GM19372 (cell line): ENCODE results near the gene DEFB110.

Experiments used
- ATAC-seq: cut with Tn5 transposase; IDR thresholded peaks from one replicate; pipeline ENCODE4 v1.9.1; 2021; ENCODE audit warnings: mild to moderate bottlenecking, low read depth, moderate library complexity; ENCODE audit not compliant: unreplicated experiment

Gene DEFB110

DNA sequence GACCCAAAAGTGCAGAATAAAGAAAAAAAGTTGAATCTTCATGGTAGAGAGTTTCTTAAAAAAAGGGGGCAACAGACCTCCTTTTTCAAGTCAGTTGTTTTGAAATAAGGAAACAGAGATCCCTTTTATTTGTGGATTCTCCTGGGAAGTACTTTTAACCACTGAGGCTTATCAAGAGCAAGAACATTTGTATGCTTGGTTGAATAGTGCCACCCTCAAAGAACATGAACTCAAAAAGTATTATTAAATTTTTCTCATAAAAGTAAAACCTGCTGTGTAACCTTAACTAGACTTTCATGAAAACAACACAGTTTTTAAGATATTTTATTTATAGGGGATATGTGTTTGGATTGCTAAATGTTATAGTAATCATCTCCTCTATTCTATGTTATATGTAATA lies at the start of gene DEFB110:
TSS of gene DEFB110 (minus strand) at position 101 of the 400 bp plus-strand sequence. CDS start at position 42, 59 bp downstream.
- ATAC-seq, result no peak

DNA sequence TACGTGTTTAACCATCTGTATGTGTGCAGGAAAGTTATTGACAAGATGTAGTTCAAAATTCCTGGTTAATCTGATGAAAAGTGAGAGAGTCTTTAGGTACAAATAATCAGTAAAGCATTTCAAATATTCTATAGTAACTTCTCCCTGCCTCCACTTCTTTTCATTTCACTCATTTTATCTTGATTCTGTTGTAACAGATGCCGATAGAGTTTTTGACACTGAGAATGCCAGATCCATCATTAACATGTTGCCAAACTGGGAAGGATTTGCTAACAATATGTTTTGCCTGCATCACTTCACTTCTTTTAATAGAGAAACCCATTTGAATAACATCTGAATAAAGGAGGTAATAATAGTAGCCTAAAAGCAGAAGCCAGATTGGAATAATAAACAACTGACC lies 48.3 kb upstream of the DEFB110 start:
- no peak for ATAC-seq

DNA sequence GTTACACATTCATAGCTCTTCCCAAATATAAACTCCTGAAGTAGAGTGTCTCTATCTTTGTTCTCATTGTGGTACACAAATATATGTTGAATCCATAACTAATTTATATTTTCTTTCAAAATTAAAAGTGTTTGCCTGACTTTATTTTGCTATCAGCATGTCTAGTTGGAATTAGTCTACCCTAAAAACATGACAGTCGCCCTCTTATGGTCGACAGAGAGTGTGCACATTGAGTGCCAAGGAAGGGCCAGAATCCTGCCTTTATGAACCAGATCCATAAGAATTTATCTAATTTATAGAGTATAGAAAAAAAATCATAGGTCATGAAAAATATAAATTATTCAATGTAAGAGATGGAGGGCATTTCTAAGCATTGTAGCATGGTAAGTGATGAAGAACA lies 40.3 kb upstream of the DEFB110 start:
- ATAC-seq, result no peak

DNA sequence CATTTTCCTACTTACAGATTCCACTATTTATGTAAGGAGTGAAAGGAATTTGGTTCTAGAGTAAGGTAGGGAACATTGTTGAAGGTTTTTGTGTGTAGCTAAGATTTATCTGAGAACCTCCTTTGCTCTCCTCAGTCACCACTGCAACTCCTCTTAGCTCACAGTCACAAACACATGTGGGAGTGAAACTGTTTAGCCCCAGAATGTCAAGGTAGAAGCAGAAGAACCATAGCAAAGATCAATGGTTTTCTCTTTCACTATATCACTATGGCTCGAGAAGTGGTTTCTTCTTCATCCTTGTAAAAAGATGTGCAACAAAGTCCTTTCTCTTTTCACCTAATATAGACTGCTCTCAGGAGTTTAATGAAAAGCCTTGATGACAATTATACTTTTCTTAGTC lies 34.4 kb upstream of the DEFB110 start:
- no peak for ATAC-seq

DNA sequence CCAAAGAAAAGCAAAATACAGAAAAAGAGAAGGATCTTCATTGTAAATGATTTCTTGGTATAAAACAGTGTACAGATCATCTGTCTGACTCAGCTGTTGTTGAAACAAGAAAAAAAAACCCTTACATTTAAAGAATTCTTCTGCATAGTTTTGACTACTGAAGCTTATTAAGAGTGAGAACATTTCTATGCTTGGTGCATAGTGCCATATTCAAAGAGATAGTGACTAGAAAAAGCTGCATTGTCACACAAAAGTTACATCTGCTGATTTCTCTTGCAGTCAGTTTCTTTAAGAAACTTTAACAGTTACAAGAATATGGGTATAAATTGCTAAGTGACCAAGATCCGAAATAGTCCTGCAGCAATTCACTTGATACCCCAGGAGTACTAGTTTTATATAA lies 28.0 kb upstream of the DEFB110 start, which contains the start of gene DEFB112:
TSS of gene DEFB112 (minus strand) at position 101 of the 400 bp plus-strand sequence. CDS start at position 41, 60 bp downstream.
- ATAC-seq, result no peak

DNA sequence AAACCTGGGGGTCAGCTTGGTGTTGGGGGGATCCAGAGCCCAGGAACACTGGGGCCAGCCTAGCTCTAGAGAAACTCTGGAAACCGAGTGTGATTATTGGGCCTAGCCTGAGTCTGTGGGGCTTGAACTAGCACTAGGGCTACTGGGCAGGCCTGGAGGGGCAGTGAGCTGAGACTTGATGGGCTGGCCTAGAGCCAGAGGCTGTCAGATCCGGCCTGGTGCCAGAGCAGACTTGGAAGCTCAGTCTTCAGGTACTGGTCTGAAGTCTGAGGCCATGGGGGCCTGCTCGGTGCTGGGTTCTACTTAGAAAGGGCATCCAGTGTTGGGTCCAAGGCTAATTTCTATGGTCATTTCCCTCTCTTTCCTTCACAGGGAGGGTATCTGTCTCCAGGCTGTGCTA lies 25.2 kb upstream of the DEFB110 start:
- ATAC-seq, result no peak

DNA sequence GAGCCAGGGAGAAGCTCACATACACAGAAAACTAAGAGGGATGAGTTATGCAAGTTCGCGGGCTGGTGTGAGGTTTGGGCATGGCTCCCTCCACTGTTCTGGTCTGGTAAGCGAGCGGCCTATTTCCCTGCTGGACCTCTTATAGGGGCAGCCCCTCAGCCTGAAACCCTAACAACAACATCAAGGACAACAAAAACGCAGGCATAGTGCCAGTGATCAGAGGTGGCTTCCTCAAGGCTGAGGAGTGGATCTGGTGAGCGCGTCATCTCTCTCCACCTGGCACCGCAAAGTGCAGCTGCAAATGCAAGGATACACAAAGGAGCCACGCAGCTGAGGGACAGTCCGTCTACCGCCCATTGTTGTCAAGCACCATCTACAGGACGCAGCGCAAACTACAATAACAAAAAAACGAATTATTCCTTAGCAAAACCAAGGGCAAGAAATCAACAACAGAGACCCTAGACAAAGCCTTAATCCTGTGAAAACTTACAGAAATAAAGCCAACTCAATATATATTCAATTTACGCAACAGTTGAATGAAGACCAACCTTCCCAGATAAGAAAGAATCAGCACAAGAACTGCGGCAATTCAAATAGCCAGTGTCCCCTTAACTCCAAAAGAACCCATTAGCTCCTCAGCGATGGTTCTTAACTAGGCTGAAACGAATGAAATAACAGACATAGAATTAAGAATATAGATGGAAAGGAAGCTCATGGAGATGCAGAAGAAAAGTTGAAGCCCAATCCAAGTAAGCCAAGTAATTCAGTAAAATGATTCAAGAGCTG lies 9.2 kb upstream of the DEFB110 start:
- no peak for ATAC-seq

DNA sequence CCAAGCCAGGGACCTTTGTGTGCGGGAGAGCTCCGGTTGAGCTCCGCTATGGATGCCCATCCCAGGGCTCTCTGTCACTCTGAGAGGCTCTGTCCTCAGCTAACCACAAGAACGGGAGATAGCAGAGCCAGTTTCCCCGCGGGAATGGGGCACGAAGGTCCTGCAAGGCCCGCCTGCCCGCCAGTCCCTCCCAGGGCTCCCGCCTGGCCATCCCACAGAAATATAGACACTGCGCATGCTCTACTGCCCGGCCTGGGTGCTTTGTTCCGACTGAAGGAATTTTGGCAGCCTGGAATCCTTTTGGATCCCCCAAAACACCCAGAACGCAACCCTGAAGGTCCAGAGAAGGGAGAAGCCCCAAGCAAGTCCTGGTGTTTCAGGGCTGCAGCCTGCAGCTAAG lies 8.6 kb upstream of the DEFB110 start:
- ATAC-seq, result no peak

DNA sequence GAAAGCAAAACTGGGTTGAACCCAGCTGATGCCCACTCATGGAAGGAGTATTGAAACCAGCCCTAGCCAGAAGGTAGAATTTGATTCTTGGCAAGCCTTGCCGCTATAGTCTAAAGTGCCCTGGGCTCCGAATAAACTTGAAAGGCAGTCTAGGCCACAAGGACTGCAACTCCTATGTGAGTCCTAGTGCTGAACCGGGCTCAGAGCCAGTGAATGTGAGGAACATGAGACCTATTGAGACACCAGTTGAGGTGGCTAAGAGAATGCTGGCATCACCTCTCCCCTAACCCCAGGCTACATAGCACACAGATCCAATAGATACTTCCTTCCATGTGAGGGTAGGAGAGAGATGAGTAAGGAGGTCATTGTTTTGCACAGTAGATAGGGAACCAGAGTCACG lies 3.5 kb upstream of the DEFB110 start:
- ATAC-seq, result no peak

DNA sequence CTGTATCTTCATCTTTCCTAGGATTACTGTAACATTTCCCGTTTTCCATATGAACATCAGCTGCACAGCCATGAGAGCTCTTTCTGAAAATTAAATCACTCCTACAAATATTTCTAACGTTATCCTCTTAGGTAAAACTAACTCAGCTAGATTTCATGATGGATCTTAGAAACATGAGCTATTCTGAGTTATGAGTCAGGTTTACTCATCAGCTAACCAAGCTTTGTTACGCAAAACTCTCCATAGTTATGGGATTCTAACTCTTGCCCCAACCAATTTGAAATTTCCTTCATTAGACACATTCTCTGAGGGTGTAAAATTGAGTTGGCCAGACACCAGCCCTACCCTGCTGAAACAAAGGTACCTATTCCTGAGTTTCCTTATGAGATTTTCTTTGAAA lies 14.0 kb downstream of the DEFB110 start:
- no peak for ATAC-seq

DNA sequence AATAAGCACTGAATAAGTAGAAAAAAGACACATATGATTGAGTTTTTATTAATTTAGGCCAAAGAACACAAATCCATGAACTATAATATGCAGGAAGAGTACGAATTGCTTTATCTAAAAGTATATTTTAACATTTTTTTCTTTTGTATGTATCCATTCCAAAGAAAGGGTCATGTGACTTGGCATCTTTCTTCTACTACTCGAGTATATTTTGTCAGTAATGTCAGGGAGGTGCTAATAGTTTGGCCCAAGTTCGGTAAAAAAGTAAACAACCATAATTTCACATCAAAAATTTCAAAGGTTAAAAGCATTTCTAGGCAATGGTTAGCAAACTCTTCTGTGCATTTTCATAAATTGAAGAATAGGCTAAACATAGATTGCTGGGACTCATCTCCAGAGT lies 18.7 kb downstream of the DEFB110 start:
- no peak for ATAC-seq

DNA sequence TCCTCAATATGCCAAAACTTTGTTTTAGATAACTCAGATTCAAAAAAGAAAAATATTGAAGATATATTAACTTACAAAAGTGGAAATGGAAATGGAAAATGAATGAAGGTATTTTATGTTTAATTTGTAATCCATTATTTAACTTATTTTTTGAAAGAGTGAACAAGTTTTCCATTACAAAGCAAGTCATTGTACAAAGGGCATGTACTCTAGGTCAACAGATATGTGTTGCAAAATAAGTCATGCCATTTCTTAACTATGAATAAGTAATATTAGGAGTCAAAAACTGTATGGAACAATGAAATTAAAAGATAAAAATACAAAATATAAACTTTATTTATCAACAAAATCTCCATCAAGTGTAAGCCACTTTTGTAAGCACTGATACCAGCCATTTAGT lies 26.5 kb downstream of the DEFB110 start:
- no peak for ATAC-seq

DNA sequence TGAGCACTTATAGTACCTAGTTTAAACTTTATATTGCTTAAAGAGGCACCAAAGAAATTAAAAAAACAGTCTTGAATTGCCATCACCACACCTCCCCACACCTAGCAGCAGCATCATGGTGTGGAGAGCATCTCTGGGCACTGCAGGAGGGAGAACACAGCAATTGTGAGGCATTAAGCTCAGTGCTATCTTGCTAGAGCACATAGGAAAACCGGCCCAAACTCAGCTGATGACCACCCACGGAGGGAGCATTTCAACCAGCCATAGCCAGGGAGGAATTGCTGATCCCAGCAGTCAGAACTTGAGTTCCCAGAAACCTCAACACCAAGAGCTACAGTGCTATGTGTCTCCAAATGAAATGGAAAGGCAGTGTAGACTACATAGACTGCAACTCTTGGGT lies 32.9 kb downstream of the DEFB110 start:
- ATAC-seq, result no peak

DNA sequence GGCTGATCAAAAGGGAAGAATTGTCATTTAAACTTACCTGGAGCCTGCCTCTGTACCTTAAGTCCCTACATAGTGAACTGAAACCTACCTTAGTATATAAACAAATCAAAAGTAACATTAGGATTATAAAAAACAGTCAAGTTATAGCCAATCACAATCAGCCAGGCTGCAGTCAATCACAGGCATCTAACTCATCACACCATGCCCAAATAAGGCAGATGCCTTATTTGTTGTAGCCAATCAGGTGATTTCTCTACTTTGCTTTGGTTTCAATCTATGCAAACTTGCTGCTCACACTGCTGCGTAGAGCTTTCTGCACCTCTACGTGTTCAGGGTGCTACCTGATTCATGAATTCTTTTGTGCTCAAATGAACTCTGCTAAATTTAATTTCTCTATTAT lies 34.0 kb downstream of the DEFB110 start:
- no peak for ATAC-seq

DNA sequence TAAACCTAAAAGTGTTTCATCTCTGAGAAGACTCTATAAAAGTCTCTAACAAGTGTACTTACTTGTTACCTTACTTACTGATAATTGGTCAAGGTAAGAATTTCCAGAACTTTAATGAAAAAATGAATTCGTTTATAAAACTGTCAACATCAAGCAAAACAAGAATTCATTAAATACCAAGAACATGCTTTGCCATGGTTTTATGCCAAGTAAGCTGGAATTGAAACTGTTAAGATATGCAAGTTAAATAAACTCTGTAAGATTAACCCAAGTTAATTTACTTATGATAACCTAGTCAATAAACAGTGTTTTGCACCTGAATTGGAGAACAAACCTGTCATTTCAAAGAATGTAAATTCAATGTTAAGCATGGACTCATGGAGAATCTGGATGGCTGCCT lies 35.2 kb downstream of the DEFB110 start:
- no peak for ATAC-seq

DNA sequence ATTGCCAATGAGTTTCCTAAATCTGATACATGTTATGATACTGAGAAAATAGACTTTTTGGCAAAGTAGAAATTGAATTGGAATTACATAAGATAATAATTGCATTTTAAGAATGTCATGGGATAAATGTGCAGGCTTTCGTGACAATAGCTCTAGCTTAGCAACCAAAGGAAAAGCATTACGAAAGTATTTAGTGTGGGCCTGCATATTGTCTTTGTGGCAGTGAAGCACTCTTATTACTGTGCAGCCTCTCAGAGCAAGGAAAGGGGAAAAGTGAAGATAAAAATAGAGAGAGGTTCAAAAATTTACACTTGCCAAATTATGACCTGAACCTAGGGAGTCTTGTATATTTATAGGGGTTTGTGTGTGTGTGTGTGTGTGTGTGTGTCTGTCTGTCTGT lies 39.7 kb downstream of the DEFB110 start:
- ATAC-seq, result no peak

DNA sequence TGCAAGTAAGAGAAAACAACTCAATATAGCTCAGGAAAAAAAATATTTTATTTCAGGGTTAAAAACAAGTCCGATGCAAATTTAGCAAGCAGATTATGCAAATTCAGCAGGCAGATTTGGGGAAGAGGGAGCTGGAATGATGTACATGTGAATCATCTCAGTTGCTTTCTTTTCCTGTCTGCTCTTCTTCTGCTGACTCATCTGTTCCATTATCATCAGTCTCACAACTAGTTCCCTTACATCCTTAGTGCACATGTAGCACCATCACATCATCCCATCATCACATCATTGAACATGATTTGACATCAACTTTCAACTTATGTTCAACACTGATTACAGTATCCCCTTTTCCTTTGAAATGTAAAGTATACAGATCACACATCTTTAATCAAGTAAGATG lies 40.9 kb downstream of the DEFB110 start:
- ATAC-seq, result no peak

DNA sequence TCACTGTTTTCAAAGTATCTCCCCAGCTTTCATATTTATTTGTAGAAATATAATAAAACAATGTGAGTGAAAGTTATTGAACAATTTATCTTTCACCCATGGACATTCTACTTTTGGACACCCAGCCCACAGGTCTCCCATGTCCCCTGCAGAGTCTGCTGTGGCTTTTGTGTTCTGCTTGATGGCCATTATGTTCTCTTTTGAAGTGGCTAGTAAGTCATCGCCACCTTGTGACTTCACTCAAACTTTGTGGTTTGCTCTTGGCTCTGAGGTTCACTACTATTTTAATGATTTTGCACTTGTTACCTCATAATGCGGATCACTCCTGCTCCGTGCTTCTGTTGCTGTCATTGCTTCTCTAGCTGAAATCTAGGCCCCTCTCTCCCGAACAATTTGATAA lies 42.2 kb downstream of the DEFB110 start:
- no peak for ATAC-seq

DNA sequence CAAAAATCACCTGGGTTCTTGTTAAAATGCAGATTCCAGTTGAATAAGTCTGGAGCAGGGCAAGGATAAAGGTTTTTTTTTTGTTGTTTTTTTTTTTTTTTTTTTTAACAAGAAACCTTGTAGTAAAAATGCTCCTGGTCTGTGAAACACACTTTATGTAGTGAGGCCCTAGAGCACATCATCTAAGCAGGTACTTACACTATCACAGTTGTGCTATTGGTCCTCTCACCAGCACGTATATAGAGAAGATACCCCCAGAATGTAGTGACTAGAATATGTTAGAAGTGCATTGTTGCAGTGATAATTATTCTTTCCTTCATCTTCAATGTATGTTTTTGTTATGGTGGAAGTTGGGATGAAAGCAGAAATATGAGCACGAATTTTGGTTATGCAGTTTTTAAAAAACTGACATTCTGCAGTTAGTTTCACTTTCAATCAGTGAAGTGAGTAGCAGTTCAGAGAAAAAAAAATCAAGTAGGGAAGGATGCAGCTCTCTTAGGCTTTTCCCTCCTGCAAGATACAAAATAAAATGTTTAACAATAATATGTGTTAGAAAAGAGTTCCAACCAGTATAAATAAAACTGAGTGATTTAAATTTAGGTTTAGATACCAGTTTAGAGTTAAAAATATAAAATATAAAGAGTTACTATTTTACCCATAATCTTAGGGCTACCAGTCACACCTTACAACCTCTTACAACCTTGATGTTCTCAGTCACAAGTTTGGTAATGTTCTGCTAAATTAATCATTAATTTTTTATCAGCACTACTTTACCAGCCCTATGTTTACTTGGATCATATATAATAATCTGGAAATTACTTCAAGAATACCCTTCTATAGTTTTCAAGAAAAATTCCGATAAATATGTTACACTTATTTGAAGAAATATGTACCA lies 43.2 kb downstream of the DEFB110 start:
- peak; percentile 49 for ATAC-seq

DNA sequence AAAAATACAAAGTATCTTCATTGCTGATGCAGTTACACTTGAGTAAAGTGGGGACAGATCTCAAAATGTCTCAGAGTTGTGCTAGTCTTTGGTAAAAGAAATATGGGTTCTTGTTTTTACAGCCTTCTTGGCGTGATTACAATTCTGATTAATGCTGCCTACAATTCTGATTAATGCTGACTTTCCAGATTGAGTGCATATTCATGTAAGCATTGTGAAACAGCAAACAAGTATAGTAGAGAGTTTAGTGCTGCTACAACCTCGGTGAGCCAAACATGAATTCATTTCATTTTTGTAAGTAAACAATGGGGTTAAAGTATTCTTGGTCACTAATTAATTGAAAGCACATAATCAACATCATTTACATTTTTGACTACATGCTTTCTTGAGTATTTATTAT lies 52.2 kb downstream of the DEFB110 start, which contains the start of gene DEFB113:
TSS of gene DEFB113 (minus strand) at position 21 of the 400 bp plus-strand sequence. CDS start at position 21, 0 bp downstream.
- no peak for ATAC-seq
